ENCODE measurements around the gene C1orf198. TPM values are rescaled to one million over a fixed set of nuclear protein-coding genes. Genes with fewer than 3 reads are reported as not detected.

The C1orf198 gene
- total RNA-seq, 1 experiment from 2014 or later = 20.5 TPM

DNA sequence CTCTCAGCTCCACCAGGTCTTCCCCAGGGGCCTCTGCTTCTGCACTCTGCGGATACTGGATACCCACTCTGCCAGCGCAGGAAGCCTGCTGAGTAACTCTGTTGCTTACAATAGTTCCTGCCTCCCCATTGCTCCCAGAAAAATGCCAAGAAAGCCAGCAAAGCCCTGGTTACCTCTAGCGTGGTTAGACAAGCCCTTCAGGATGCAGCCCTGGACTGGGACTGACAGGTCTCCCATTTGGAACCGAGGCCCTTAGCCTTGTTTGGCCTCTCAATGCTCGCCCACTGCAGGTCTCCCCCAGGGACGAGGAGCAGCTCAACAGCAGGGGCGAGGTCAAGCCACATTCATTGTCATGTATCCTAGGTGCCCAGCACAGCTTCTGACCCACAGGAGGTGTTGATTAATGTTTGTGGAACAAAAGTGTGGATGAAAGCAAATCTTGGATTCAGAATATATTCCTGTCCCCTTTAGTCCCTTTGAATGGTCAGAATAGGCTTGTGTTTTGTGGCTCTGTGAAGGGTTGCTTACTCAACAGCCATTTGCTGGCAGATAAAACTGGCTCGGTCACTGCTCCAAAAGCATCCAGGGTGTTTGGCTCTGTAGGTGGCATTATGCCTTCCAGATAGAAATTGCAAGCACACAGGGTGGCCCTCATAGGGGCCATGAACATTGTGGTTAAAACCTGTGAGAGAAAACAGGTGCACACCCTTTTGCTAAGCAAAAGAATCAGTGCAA, 58.9 kb downstream of the C1orf198 start:
- H3K4me2 ChIP-seq = no peak overlapping the region
- no peak for DNase-seq
- intact Hi-C loops (cut with micrococcal nuclease; ENCODE audit: unreplicated experiment) = no loop called here
- ChIA-PET CTCF (no interaction called here), POLR2A (ENCODE audit: unreplicated experiment) (no interaction called here)
- TF ChIP-seq EZH2 (IDR thresholded peaks at IDR 0.05; ENCODE audit: low read depth) (no peak), CTCF (conservative IDR thresholded peaks at IDR 0.05) (no peak)
- H3K9me2 ChIP-seq (ENCODE audit: insufficient read depth) = no peaks in the 10 kb centered on the region
- H3K27me3 ChIP-seq (ENCODE audit: insufficient read depth, low read depth) = no peaks in the 10 kb centered on the region
- H3F3A ChIP-seq (ENCODE audit: insufficient read depth, low read depth) = no peaks in the 10 kb centered on the region
- H4K20me1 ChIP-seq (ENCODE audit: insufficient read depth) = no peaks in the 10 kb centered on the region
- H3K9me3 ChIP-seq (ENCODE audit: insufficient read depth, low read depth) = peaks cover 8% of the 10 kb centered on the region; the same call in 1 of the 2 replicates
- no peaks in the 10 kb centered on the region for H3K4me1 ChIP-seq (replicated peaks; ENCODE audit: insufficient read depth)
- BruUV-seq (replicated peaks) = no TSS peak
- H3K4me3 ChIP-seq = no peak overlapping the region
- no peak overlapping the region for H3K27ac ChIP-seq
- no peaks in the 10 kb centered on the region for H3K79me2 ChIP-seq (ENCODE audit: low read depth)
- H2AFZ ChIP-seq = no peak overlapping the region
- H3K36me3 ChIP-seq (ENCODE audit: low read depth) = no peaks in the 10 kb centered on the region

GRCh38 chr1:230808281-230808872, 59.9 kb downstream of the C1orf198 start:
- CTCF ChIA-PET = no interaction called here

More at GRCh38 chr1:230808281-230808872, 59.9 kb downstream of the C1orf198 start:
- Histone ChIP-seq H3K4me1 (replicated peaks; ENCODE audit: insufficient read depth) (no peaks in the 10 kb centered on the region), H3K27me3 (ENCODE audit: insufficient read depth, low read depth) (no peaks in the 10 kb centered on the region), H2AFZ (no peak overlapping the region), H3F3A (ENCODE audit: insufficient read depth, low read depth) (no peaks in the 10 kb centered on the region), H3K27ac (no peak overlapping the region), H3K4me3 (no peak overlapping the region), H3K36me3 (ENCODE audit: low read depth) (no peaks in the 10 kb centered on the region), H3K9me2 (ENCODE audit: insufficient read depth) (no peaks in the 10 kb centered on the region), H3K79me2 (ENCODE audit: low read depth) (no peaks in the 10 kb centered on the region), H4K20me1 (ENCODE audit: insufficient read depth) (no peaks in the 10 kb centered on the region), H3K9me3 (ENCODE audit: insufficient read depth, low read depth) (peaks cover 8% of the 10 kb centered on the region; the same call in 1 of the 2 replicates), H3K4me2 (no peak overlapping the region)
- no peak for TF ChIP-seq CTCF (conservative IDR thresholded peaks at IDR 0.05)
- TF ChIP-seq EZH2 (IDR thresholded peaks at IDR 0.05; ENCODE audit: low read depth) = no peak
- POLR2A ChIA-PET (ENCODE audit: unreplicated experiment) = no interaction called here
- no peak for DNase-seq
- intact Hi-C loops (cut with micrococcal nuclease; ENCODE audit: unreplicated experiment) = no loop called here
- no TSS peak for BruUV-seq (replicated peaks)
